GM13977 (cell line): Measurements from ENCODE around the gene ATP8B4.

Experiments used
- DNase-seq: peaks from one replicate; pipeline ENCODE4 v3.0.0; 2012; ENCODE audit warnings: low spot score
- CTCF ChIP-seq: IDR thresholded peaks from 2 replicates; pipeline ENCODE4 v1.5.1; 2012; ENCODE audit warnings: mild to moderate bottlenecking, control low read depth; ENCODE audit not compliant: insufficient read depth; ENCODE audit errors: extremely low read depth, missing control alignments
- in situ Hi-C: fragments of 300-500 bp; cut with MboI; formaldehyde crosslinking; loops from one replicate; pipeline ENCODE4 v1.12.0; 2022; ENCODE audit warnings: low sequenced_read_pairs, low pct_unique_long_range_greater_than_20kb, mixed read lengths, inconsistent platforms; ENCODE audit not compliant: unreplicated experiment

The ATP8B4 gene

GRCh38 chr15:49927189-49927861, 191.7 kb downstream of the ATP8B4 start:
- in situ Hi-C loops, result no loop called here
- no peak for DNase-seq
- TF ChIP-seq CTCF, result no peak

- no peak for DNase-seq
- TF ChIP-seq CTCF, result no peak
- in situ Hi-C loops, result no loop called here
Observed at GRCh38 chr15:49926740-49927139, 192.3 kb downstream of the ATP8B4 start.

- in situ Hi-C loops, result no loop called here
- no peak for DNase-seq
- TF ChIP-seq CTCF, result no peak
Observed at GRCh38 chr15:49923671-49924070, 195.4 kb downstream of the ATP8B4 start.

GRCh38 chr15:49919034-49919433, 200.0 kb downstream of the ATP8B4 start:
- in situ Hi-C loops, result no loop called here
- DNase-seq, result no peak
- TF ChIP-seq CTCF, result no peak

- in situ Hi-C loops, result no loop called here
- no peak for TF ChIP-seq CTCF
- DNase-seq, result no peak
Observed at GRCh38 chr15:49918121-49918520, 200.9 kb downstream of the ATP8B4 start.

GRCh38 chr15:49916998-49917397, 202.0 kb downstream of the ATP8B4 start:
- TF ChIP-seq CTCF, result no peak
- in situ Hi-C loops, result no loop called here
- DNase-seq, result no peak
